HG02642 (cell line): Measurements from ENCODE around the gene KIAA0232.
"Not testable (repeated sequence)": the region's sequence is repeated elsewhere in the genome, so short reads cannot be mapped to it uniquely, and the experiment has no call there.

Experiments used
- ATAC-seq: cut with Tn5 transposase; IDR thresholded peaks from one replicate; pipeline ENCODE4 v1.9.1; 2021; ENCODE audit warnings: mild to moderate bottlenecking; ENCODE audit not compliant: unreplicated experiment, poor library complexity

KIAA0232 gene

GRCh38 chr4:6910960-6911874 lies 128.7 kb downstream of the KIAA0232 start:
- no peak for ATAC-seq

GRCh38 chr4:6911917-6912316 lies 129.4 kb downstream of the KIAA0232 start:
- ATAC-seq, result not testable (repeated sequence)

GRCh38 chr4:6912441-6912840 lies 129.9 kb downstream of the KIAA0232 start:
- no peak for ATAC-seq

- ATAC-seq, result no peak
These were observed 130.9 kb downstream of the KIAA0232 start for GRCh38 chr4:6913350-6913905.

GRCh38 chr4:6914448-6914847 lies 131.9 kb downstream of the KIAA0232 start:
- ATAC-seq, result no peak

- no peak for ATAC-seq
These were observed 132.8 kb downstream of the KIAA0232 start for GRCh38 chr4:6915041-6916005.

GRCh38 chr4:6916069-6916586 lies 133.6 kb downstream of the KIAA0232 start:
- ATAC-seq, result no peak

- ATAC-seq, result peak; percentile 39
These were observed 134.3 kb downstream of the KIAA0232 start for GRCh38 chr4:6916587-6917460.

GRCh38 chr4:6917461-6918271 lies 135.1 kb downstream of the KIAA0232 start:
- peak; percentile 84 for ATAC-seq

GRCh38 chr4:6918338-6918737 lies 135.8 kb downstream of the KIAA0232 start:
- no peak for ATAC-seq

- no peak for ATAC-seq
These were observed 137.6 kb downstream of the KIAA0232 start for GRCh38 chr4:6920171-6920570.

- ATAC-seq, result no peak
These were observed 141.0 kb downstream of the KIAA0232 start for GRCh38 chr4:6923507-6923906.

GRCh38 chr4:6924361-6924779 lies 141.8 kb downstream of the KIAA0232 start:
- no peak for ATAC-seq

GRCh38 chr4:6925357-6925836 lies 142.9 kb downstream of the KIAA0232 start:
- no peak for ATAC-seq

- no peak for ATAC-seq
These were observed 143.6 kb downstream of the KIAA0232 start for GRCh38 chr4:6926081-6926480.

GRCh38 chr4:6926681-6927478 lies 144.4 kb downstream of the KIAA0232 start:
- no peak for ATAC-seq

- no peak for ATAC-seq
These were observed 145.6 kb downstream of the KIAA0232 start for GRCh38 chr4:6928081-6928480.
